HepG2 (cell line): ENCODE measurements around the gene EMID1. TPM values are rescaled to one million over a fixed set of nuclear protein-coding genes. Genes with fewer than 3 reads are reported as not detected.

ENCODE experiments used
- BCL6 ChIP-seq: IDR thresholded peaks from 2 replicates; pipeline ENCODE4 v1.6.1; 2016; ENCODE audit warnings: missing genetic modification reagents, missing compliant biosample characterization
- BCLAF1 ChIP-seq: fragments of 450-650 bp; IDR thresholded peaks from 2 replicates; pipeline ENCODE4 v1.6.1; 2017; ENCODE audit warnings: mild to moderate bottlenecking
- BORCS8-MEF2B ChIP-seq: sonication (generic); formaldehyde crosslinking; IDR thresholded peaks from 2 replicates; pipeline ENCODE4 v1.8.0; 2022; ENCODE audit warnings: mild to moderate bottlenecking, missing genetic modification reagents
- CHCHD3 ChIP-seq: sonication (generic); formaldehyde crosslinking; IDR thresholded peaks from 2 replicates; pipeline ENCODE4 v1.8.0; 2022; ENCODE audit warnings: mild to moderate bottlenecking, missing genetic modification reagents, moderate library complexity
- GATAD2A ChIP-seq: IDR thresholded peaks from 2 replicates; pipeline ENCODE4 v1.6.1; 2016
- HNRNPUL1 ChIP-seq: fragments of 200-400 bp; formaldehyde crosslinking; IDR thresholded peaks from 2 replicates; pipeline ENCODE4 v1.6.1; 2017; ENCODE audit warnings: low read depth, mild to moderate bottlenecking, low read length, moderate library complexity
- KAT8 ChIP-seq: IDR thresholded peaks from 2 replicates; pipeline ENCODE4 v1.6.1; 2016; ENCODE audit warnings: missing genetic modification reagents, missing compliant biosample characterization
- KDM3A ChIP-seq: IDR thresholded peaks from 2 replicates; pipeline ENCODE4 v1.6.1; 2018; ENCODE audit warnings: low read depth, missing compliant biosample characterization
- PRDM10 ChIP-seq: sonication (generic); formaldehyde crosslinking; IDR thresholded peaks from 2 replicates; pipeline ENCODE4 v1.4.0; 2020; ENCODE audit warnings: low read depth, missing genetic modification reagents
- ZBTB20 ChIP-seq: sonication (generic); formaldehyde crosslinking; IDR thresholded peaks from 2 replicates; pipeline ENCODE4 v1.8.1; 2023; ENCODE audit warnings: missing genetic modification reagents, low read depth, mild to moderate bottlenecking, borderline replicate concordance
- ZNF350 ChIP-seq: sonication (generic); formaldehyde crosslinking; IDR thresholded peaks from 2 replicates; pipeline ENCODE4 v1.4.0; 2020; ENCODE audit warnings: mild to moderate bottlenecking, low read depth, missing genetic modification reagents, borderline replicate concordance
- ZNF816 ChIP-seq: sonication (generic); formaldehyde crosslinking; IDR thresholded peaks from 2 replicates; pipeline ENCODE4 v1.8.0; 2022; ENCODE audit warnings: missing genetic modification reagents, mild to moderate bottlenecking, borderline replicate concordance
- polyA plus RNA-seq, 8 experiments: library from polyadenylated mRNA; depleted of rRNA in 3 of 8; stranded (reverse) in 7 of 8; unstranded in 1 of 8; fragments of >200 nt; fragmentation: Illumina TruSeq in 4 of 8; extraction: Trizol in 4 of 8; gene quantifications; 2 replicates each; pipeline versions ENCODE4 v1.2.1 to v1.2.3, GENCODE V29; 2011 to 2016; ENCODE audit warnings: low read depth in 4 of 8, missing spikeins in 1 of 8, mixed read lengths in 1 of 8; ENCODE audit not compliant: insufficient read depth in 1 of 8
- total RNA-seq, 5 experiments: library from RNA; depleted of rRNA; stranded (reverse); fragments of >200 nt; fragmentation: Illumina TruSeq; extraction: Trizol; gene quantifications; 2 replicates each; pipeline ENCODE4 v1.2.3, GENCODE V29; 2016; ENCODE audit warnings: low read depth in 1 of 5
- TF ChIP-seq, protein P1 (sequence below): IDR thresholded peaks from 2 replicates; pipeline ENCODE4 v1.6.1; 2016; ENCODE audit warnings: missing compliant biosample characterization, missing genetic modification reagents, borderline replicate concordance
- TF ChIP-seq, protein P2 (sequence below): sonication (generic); formaldehyde crosslinking; IDR thresholded peaks from 2 replicates; pipeline ENCODE4 v1.5.1; 2020; ENCODE audit warnings: missing genetic modification reagents, mild to moderate bottlenecking, borderline replicate concordance
- TF ChIP-seq, protein P3 (sequence below): sonication (generic); formaldehyde crosslinking; IDR thresholded peaks from 2 replicates; pipeline ENCODE4 v1.4.0; 2020; ENCODE audit warnings: missing genetic modification reagents

The EMID1 gene
- total and polyA plus RNA-seq, 2 of the 13 experiments (the other 11 are each of a cell fraction or from before 2014, with no cell fraction given), result 0.45 to 0.82 TPM

GRCh38 chr22:29306175-29306834 lies 100.6 kb downstream of the EMID1 start, which contains the start of gene GAS2L1 (continued):
- TF ChIP-seq CHCHD3 (CRISPR knock-in tag), result 0 out of 2 replicates have a peak, but pooled peaks have one; percentile 59
- TF ChIP-seq, protein P1, sequence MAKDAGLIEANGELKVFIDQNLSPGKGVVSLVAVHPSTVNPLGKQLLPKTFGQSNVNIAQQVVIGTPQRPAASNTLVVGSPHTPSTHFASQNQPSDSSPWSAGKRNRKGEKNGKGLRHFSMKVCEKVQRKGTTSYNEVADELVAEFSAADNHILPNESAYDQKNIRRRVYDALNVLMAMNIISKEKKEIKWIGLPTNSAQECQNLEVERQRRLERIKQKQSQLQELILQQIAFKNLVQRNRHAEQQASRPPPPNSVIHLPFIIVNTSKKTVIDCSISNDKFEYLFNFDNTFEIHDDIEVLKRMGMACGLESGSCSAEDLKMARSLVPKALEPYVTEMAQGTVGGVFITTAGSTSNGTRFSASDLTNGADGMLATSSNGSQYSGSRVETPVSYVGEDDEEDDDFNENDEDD (CRISPR knock-in tag), result peak; percentile 78; the same call in 1 of the 2 replicates
- no peak for TF ChIP-seq KAT8 (CRISPR knock-in tag)
- no peak for TF ChIP-seq BCL6 (CRISPR knock-in tag)
- 0 out of 2 replicates have a peak, but pooled peaks have one; percentile 24 for TF ChIP-seq KDM3A
- no peak for TF ChIP-seq ZNF816 (CRISPR knock-in tag)
- no peak for TF ChIP-seq PRDM10
- TF ChIP-seq, protein P2, sequence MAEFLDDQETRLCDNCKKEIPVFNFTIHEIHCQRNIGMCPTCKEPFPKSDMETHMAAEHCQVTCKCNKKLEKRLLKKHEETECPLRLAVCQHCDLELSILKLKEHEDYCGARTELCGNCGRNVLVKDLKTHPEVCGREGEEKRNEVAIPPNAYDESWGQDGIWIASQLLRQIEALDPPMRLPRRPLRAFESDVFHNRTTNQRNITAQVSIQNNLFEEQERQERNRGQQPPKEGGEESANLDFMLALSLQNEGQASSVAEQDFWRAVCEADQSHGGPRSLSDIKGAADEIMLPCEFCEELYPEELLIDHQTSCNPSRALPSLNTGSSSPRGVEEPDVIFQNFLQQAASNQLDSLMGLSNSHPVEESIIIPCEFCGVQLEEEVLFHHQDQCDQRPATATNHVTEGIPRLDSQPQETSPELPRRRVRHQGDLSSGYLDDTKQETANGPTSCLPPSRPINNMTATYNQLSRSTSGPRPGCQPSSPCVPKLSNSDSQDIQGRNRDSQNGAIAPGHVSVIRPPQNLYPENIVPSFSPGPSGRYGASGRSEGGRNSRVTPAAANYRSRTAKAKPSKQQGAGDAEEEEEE, result no peak
- TF ChIP-seq ZBTB20, result no peak
- peak; percentile 33; the same call in 1 of the 2 replicates for TF ChIP-seq ZNF350 (CRISPR knock-in tag)
- TF ChIP-seq, protein P3, sequence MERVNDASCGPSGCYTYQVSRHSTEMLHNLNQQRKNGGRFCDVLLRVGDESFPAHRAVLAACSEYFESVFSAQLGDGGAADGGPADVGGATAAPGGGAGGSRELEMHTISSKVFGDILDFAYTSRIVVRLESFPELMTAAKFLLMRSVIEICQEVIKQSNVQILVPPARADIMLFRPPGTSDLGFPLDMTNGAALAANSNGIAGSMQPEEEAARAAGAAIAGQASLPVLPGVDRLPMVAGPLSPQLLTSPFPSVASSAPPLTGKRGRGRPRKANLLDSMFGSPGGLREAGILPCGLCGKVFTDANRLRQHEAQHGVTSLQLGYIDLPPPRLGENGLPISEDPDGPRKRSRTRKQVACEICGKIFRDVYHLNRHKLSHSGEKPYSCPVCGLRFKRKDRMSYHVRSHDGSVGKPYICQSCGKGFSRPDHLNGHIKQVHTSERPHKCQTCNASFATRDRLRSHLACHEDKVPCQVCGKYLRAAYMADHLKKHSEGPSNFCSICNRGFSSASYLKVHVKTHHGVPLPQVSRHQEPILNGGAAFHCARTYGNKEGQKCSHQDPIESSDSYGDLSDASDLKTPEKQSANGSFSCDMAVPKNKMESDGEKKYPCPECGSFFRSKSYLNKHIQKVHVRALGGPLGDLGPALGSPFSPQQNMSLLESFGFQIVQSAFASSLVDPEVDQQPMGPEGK (CRISPR knock-in tag), result peak; percentile 71
- TF ChIP-seq BCLAF1, result no peak
- TF ChIP-seq BORCS8-MEF2B (CRISPR knock-in tag), result peak; percentile 31; the same call in 1 of the 2 replicates
- TF ChIP-seq HNRNPUL1, result no peak
- TF ChIP-seq GATAD2A (CRISPR knock-in tag), result 0 out of 2 replicates have a peak, but pooled peaks have one; percentile 12
